CD14-positive monocyte (primary cell): ENCODE data around the gene MED31. TPM values are rescaled to one million over a fixed set of nuclear protein-coding genes. Genes with fewer than 3 reads are reported as not detected.

Experiments used
- DNase-seq, 3 donors: peaks; one replicate each; pipeline ENCODE4 v3.0.0-alpha.2; 2011 to 2022
- H2AFZ ChIP-seq: 2 replicates; pipeline ENCODE4 v1.6.0; 2012; ENCODE audit warnings: mild to moderate bottlenecking, low read depth, low read length, inconsistent platforms; ENCODE audit not compliant: insufficient read depth, poor library complexity, severe bottlenecking
- H3K27ac ChIP-seq, 2 donors: 1 replicate in 1 of 2; 2 replicates in 1 of 2; pipeline ENCODE4 v1.5.1; 2012 to 2013; ENCODE audit warnings: low read length in 2 of 2, control low read depth in 1 of 2, inconsistent platforms in 1 of 2, low read depth in 1 of 2, mild to moderate bottlenecking in 1 of 2
- H3K27me3 ChIP-seq, 2 donors: one replicate each; pipeline versions ENCODE4 v1.6.0 to v1.6.1; 2011 to 2013; ENCODE audit warnings: low read length in 2 of 2; ENCODE audit not compliant: control insufficient read depth in 2 of 2, insufficient read depth in 2 of 2
- H3K36me3 ChIP-seq, 2 donors: replicated peaks in 1 of 2; 1 replicate in 1 of 2; 2 replicates in 1 of 2; pipeline versions ENCODE4 v1.5.1 to v1.6.1; 2012 to 2013; ENCODE audit warnings: low read length in 2 of 2, control low read depth in 1 of 2, inconsistent platforms in 1 of 2, mild to moderate bottlenecking in 1 of 2; ENCODE audit not compliant: insufficient read depth in 2 of 2, control insufficient read depth in 1 of 2
- H3K4me1 ChIP-seq, 2 donors: 1 replicate in 1 of 2; 2 replicates in 1 of 2; pipeline versions ENCODE4 v1.5.1 to v1.6.1; 2012 to 2013; ENCODE audit warnings: low read length in 2 of 2, control low read depth in 1 of 2, inconsistent platforms in 1 of 2, mild to moderate bottlenecking in 1 of 2, moderate library complexity in 1 of 2; ENCODE audit not compliant: insufficient read depth in 2 of 2, control insufficient read depth in 1 of 2
- H3K4me2 ChIP-seq: replicated peaks from 2 replicates; pipeline ENCODE3; 2012; ENCODE audit warnings: low read length, moderate library complexity, mild to moderate bottlenecking; ENCODE audit not compliant: poor library complexity, severe bottlenecking; ENCODE audit errors: extremely low read depth
- H3K4me3 ChIP-seq, 3 experiments: fragments of 200-600 bp in 1 of 3; sonication (generic) in 1 of 3; replicated peaks in 1 of 3; 1 replicate in 2 of 3; 2 replicates in 1 of 3; pipeline ENCODE4 v1.5.1; 2011 to 2013; ENCODE audit warnings: low read length in 3 of 3, mild to moderate bottlenecking in 3 of 3, control low read depth in 2 of 3, low read depth in 2 of 3, inconsistent platforms in 1 of 3, moderate library complexity in 1 of 3
- H3K79me2 ChIP-seq: 2 replicates; pipeline ENCODE4 v1.6.0; 2012; ENCODE audit warnings: mild to moderate bottlenecking, control low read depth, inconsistent platforms, low read length, moderate library complexity; ENCODE audit not compliant: insufficient read depth
- H3K9ac ChIP-seq: 2 replicates; pipeline ENCODE4 v1.6.0; 2017; ENCODE audit warnings: low read length, mild to moderate bottlenecking; ENCODE audit not compliant: insufficient read depth, poor library complexity, severe bottlenecking
- H3K9me3 ChIP-seq, 2 donors: replicated peaks in 1 of 2; 1 replicate in 1 of 2; 2 replicates in 1 of 2; pipeline versions ENCODE4 v1.5.1 to v1.6.1; 2012 to 2013; ENCODE audit warnings: low read length in 2 of 2, control low read depth in 1 of 2; ENCODE audit not compliant: control insufficient read depth in 1 of 2, insufficient read depth in 1 of 2
- H4K20me1 ChIP-seq: 2 replicates; pipeline ENCODE4 v1.6.0; 2012; ENCODE audit warnings: mild to moderate bottlenecking, low read length, control low read depth, moderate library complexity; ENCODE audit not compliant: insufficient read depth
- H3K27ac Mint-ChIP-seq, 7 donors: one replicate each; pipeline ENCODE4 v1.8.0; 2020; ENCODE audit warnings: mild to moderate bottlenecking in 7 of 7, mixed read lengths in 7 of 7, moderate library complexity in 6 of 7, inconsistent platforms in 2 of 7
- H3K27me3 Mint-ChIP-seq, 3 donors: one replicate each; pipeline ENCODE4 v1.8.0; 2021 to 2022; ENCODE audit warnings: low read depth in 3 of 3, mild to moderate bottlenecking in 3 of 3, mixed read lengths in 3 of 3, moderate library complexity in 3 of 3, inconsistent platforms in 1 of 3
- H3K36me3 Mint-ChIP-seq, 2 donors: one replicate each; pipeline ENCODE4 v1.8.0; 2020; ENCODE audit warnings: mixed read lengths in 2 of 2, inconsistent platforms in 1 of 2, mild to moderate bottlenecking in 1 of 2
- H3K4me1 Mint-ChIP-seq: one replicate; pipeline ENCODE4 v1.8.0; 2020; ENCODE audit warnings: mild to moderate bottlenecking, mixed read lengths
- H3K4me3 Mint-ChIP-seq, 2 donors: one replicate each; pipeline ENCODE4 v1.8.0; 2020; ENCODE audit warnings: mild to moderate bottlenecking in 2 of 2, mixed read lengths in 2 of 2, moderate library complexity in 1 of 2
- H3K9me3 Mint-ChIP-seq, 7 donors: one replicate each; pipeline ENCODE4 v1.8.0; 2020 to 2022; ENCODE audit warnings: mixed read lengths in 7 of 7, mild to moderate bottlenecking in 6 of 7, moderate library complexity in 6 of 7, inconsistent platforms in 2 of 7
- CTCF ChIP-seq: fragments of 200-600 bp; IDR thresholded peaks from one replicate; pipeline ENCODE4 v1.8.0; 2022; ENCODE audit warnings: antibody characterized with exemption, mild to moderate bottlenecking
- WGBS: methylation state at CpG from one replicate; pipeline ENCODE4 v1.1.5; 2013; ENCODE audit warnings: missing lambda C conversion rate; ENCODE audit not compliant: insufficient coverage; 5-methylcytosine and 5-hydroxymethylcytosine counted together
- intact Hi-C, 2 donors: fragments of 100-400 bp; cut with micrococcal nuclease; formaldehyde crosslinking; loops; one replicate each; pipeline versions ENCODE4 v1.15.0 to v1.15.1; 2023
- polyA plus RNA-seq, 3 donors: library from polyadenylated mRNA; depleted of rRNA in 1 of 3; unstranded in 2 of 3; stranded (reverse) in 1 of 3; fragments of 300-500 nt in 2 of 3; fragments of >200 nt in 1 of 3; fragmentation: Illumina TruSeq in 2 of 3; gene quantifications; 1 replicate in 2 of 3; 2 replicates in 1 of 3; pipeline ENCODE4 v1.2.3, GENCODE V29; 2012 to 2021

MED31 gene
- polyA plus RNA-seq, 3 donors = 6.8 to 38.2 (median 33.6) TPM

- H3K27me3 Mint-ChIP-seq = peaks cover 47 to 69% (median 67%) of the 10 kb centered on the region in 3 donors
- H3K9me3 ChIP-seq = no peaks in the 10 kb centered on the region
- H3K4me1 Mint-ChIP-seq = peaks cover 3% of the 10 kb centered on the region
- no peak for DNase-seq
- H3K9ac ChIP-seq = no peak overlapping the region
- H3K27ac Mint-ChIP-seq = no peak overlapping the region
- H3K9me3 Mint-ChIP-seq = no peaks in the 10 kb centered on the region
- no peaks in the 10 kb centered on the region for H3K79me2 ChIP-seq
- 87% methylated on average over 4 of the region's 7 CpGs for WGBS
- no peak overlapping the region for H3K4me3 ChIP-seq
- no peaks in the 10 kb centered on the region for H3K36me3 ChIP-seq
- intact Hi-C loops = no loop called here
- H4K20me1 ChIP-seq = no peaks in the 10 kb centered on the region
- no peak overlapping the region for H3K4me2 ChIP-seq
- no peaks in the 10 kb centered on the region for H3K4me1 ChIP-seq
- H3K4me3 Mint-ChIP-seq = peak overlapping the region in 1 of 2 donors; percentile 43
- no peak overlapping the region for H2AFZ ChIP-seq
- H3K27me3 ChIP-seq = peaks cover 7 to 34% of the 10 kb centered on the region in 2 donors
- H3K27ac ChIP-seq = no peak overlapping the region
- no peaks in the 10 kb centered on the region for H3K36me3 Mint-ChIP-seq
- no peak for TF ChIP-seq CTCF
Observed at GRCh38 chr17:6677946-6678345, 26.5 kb upstream of the MED31 start.

- no peaks in the 10 kb centered on the region for H3K4me1 ChIP-seq
- H3K9me3 ChIP-seq = no peaks in the 10 kb centered on the region
- no peak overlapping the region for H3K27ac Mint-ChIP-seq
- H3K4me3 Mint-ChIP-seq = peak overlapping the region in 1 of 2 donors; percentile 43
- no peak for TF ChIP-seq CTCF
- H3K4me3 ChIP-seq = no peak overlapping the region
- intact Hi-C loops = no loop called here
- no peaks in the 10 kb centered on the region for H3K79me2 ChIP-seq
- H4K20me1 ChIP-seq = no peaks in the 10 kb centered on the region
- no peaks in the 10 kb centered on the region for H3K36me3 ChIP-seq
- H3K4me2 ChIP-seq = no peak overlapping the region
- no peaks in the 10 kb centered on the region for H3K9me3 Mint-ChIP-seq
- H3K4me1 Mint-ChIP-seq = peaks cover 3% of the 10 kb centered on the region
- H3K27ac ChIP-seq = no peak overlapping the region
- DNase-seq = no peak
- no peak overlapping the region for H3K9ac ChIP-seq
- H3K36me3 Mint-ChIP-seq = no peaks in the 10 kb centered on the region
- no peak overlapping the region for H2AFZ ChIP-seq
- WGBS = 18% methylated on average over 9 of the region's 16 CpGs
- H3K27me3 Mint-ChIP-seq = peaks cover 48 to 70% (median 68%) of the 10 kb centered on the region in 3 donors
- peaks cover 7 to 34% of the 10 kb centered on the region in 2 donors for H3K27me3 ChIP-seq
Observed at GRCh38 chr17:6677158-6677831, 25.9 kb upstream of the MED31 start.
